ENCODE data around the gene ANKMY1.

DNA sequence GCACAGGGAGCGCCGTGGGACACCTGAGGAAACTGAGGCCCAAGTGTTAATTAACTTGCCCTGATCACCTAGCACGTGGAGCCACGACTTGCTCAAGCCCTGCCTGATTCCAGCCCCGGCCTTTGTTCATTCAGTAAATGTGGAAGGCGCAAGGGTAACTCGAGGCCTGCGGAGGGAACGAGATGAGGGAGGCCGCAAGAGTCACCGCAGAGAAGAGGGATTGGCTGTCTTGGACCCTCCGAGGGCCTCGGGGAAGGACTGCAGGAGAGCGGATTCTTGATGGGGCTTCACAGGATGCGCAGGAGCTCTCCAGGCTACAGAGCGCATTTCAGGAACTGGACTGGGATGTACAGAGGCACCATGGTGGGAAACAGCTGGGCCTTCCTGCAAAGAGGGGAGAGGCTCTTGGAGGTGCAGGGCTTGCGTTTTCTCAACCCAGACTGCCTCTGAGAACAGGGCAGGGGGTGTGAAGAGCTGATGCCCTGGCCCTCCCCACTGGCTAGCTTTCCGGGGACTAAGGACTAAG, 511 bp upstream of the ANKMY1 start:
- TF ChIP-seq EED (CRISPR knock-in tag; IDR thresholded peaks at IDR 0.05) (no peak), ZNF274 (CRISPR knock-in tag; IDR thresholded peaks at IDR 0.05) (no peak), ZFP1 (CRISPR knock-in tag; IDR thresholded peaks at IDR 0.05) (no peak), DMAP1 (CRISPR knock-in tag; IDR thresholded peaks at IDR 0.05) (no peak), HNF4A (CRISPR knock-in tag; IDR thresholded peaks at IDR 0.05) (no peak), KDM5A (IDR thresholded peaks at IDR 0.05; ENCODE audit: borderline replicate concordance, low read length) (no peak), POLR2AphosphoS5 (IDR thresholded peaks at IDR 0.05; ENCODE audit: low read depth, low read length) (no peak), REPIN1 (CRISPR knock-in tag; IDR thresholded peaks at IDR 0.05; ENCODE audit: borderline replicate concordance, low read depth) (no peak), RARA (CRISPR knock-in tag; IDR thresholded peaks at IDR 0.05) (no peak), RNF2 (conservative IDR thresholded peaks at IDR 0.05; ENCODE audit: low read depth) (no peak), EP300 (IDR thresholded peaks at IDR 0.05; ENCODE audit: low read depth in 2 of 2, low read length in 2 of 2) (no peak), EP300 (CRISPR knock-in tag; IDR thresholded peaks at IDR 0.05; ENCODE audit: borderline replicate concordance) (no peak)

Measured in HepG2 (cell line).